ENCODE measurements around the gene COL12A1.

The COL12A1 gene

DNA sequence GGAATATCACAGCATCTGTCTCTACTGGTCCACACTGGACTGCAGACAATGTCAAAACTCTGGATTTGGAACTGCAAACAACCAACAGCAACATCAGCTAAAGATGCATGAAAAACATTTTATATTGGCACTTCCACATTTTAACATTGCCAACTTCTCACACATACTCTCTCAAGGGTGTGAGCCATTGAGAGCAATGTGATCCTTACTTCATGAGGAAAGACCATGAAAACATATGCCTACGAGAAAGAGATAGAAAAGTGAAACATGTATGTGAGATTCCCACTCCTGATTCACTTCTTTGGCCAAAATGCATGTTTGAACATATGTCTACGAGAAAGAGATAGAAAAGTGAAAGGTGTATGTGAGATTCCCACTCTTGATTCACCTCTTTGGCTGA lies 99.4 kb downstream of the COL12A1 start:
- H2AFZ ChIP-seq (ENCODE audit: low read depth, low read length): no peak overlapping the region
- ATAC-seq (ENCODE audit: insufficient read depth, low read depth): no peak
- H3K79me2 ChIP-seq (ENCODE audit: insufficient read depth, low read length): no peaks in the 10 kb centered on the region
- no peak overlapping the region for H3K4me2 ChIP-seq (ENCODE audit: insufficient read depth, low read length)
- H3K27me3 ChIP-seq (ENCODE audit: insufficient read depth, low read length, poor library complexity): no peaks in the 10 kb centered on the region
- no peak for DNase-seq
- no peak overlapping the region for H3K4me3 ChIP-seq (ENCODE audit: low read depth in 1 of 2, low read length in 2 of 2)
- H3K27ac ChIP-seq (ENCODE audit: low read length): no peak overlapping the region
- H3K36me3 ChIP-seq (ENCODE audit: insufficient read depth, low read length): no peaks in the 10 kb centered on the region
- no peak overlapping the region for H3K9ac ChIP-seq (ENCODE audit: low read depth, low read length)
- no peaks in the 10 kb centered on the region for H3K4me1 ChIP-seq (ENCODE audit: insufficient read depth, low read length)
- no peaks in the 10 kb centered on the region for H4K20me1 ChIP-seq (ENCODE audit: insufficient read depth, low read length)
- no peak for TF ChIP-seq EZH2 (IDR thresholded peaks at IDR 0.05; ENCODE audit: borderline replicate concordance, low read depth, low read length, severe bottlenecking)
- TF ChIP-seq, protein P1, sequence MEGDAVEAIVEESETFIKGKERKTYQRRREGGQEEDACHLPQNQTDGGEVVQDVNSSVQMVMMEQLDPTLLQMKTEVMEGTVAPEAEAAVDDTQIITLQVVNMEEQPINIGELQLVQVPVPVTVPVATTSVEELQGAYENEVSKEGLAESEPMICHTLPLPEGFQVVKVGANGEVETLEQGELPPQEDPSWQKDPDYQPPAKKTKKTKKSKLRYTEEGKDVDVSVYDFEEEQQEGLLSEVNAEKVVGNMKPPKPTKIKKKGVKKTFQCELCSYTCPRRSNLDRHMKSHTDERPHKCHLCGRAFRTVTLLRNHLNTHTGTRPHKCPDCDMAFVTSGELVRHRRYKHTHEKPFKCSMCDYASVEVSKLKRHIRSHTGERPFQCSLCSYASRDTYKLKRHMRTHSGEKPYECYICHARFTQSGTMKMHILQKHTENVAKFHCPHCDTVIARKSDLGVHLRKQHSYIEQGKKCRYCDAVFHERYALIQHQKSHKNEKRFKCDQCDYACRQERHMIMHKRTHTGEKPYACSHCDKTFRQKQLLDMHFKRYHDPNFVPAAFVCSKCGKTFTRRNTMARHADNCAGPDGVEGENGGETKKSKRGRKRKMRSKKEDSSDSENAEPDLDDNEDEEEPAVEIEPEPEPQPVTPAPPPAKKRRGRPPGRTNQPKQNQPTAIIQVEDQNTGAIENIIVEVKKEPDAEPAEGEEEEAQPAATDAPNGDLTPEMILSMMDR (IDR thresholded peaks at IDR 0.05; ENCODE audit: borderline replicate concordance, extremely low read depth, low read length, poor library complexity, severe bottlenecking): no peak
- H3K9me3 ChIP-seq (ENCODE audit: insufficient read depth, low read length, severe bottlenecking): no peaks in the 10 kb centered on the region

DNA sequence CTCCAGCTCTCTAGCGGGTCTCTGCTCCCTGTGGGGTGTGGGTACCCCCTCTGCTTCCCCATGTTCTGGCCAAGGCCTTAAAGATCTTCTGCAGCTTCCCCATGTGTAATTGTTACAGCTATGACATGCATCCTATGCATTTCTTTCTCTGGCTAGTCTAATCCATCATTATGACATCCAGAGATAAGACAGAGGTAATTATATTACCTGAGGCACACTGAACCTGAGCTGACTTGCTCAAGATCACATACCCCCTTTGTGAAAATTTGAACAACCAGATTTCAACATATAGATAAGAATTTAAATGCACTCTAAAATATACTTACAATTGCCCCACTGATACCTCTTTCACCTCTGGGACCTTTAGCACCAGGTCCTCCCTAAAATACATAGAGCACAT lies 102.4 kb downstream of the COL12A1 start:
- no peaks in the 10 kb centered on the region for H3K36me3 ChIP-seq (ENCODE audit: insufficient read depth, low read length)
- no peak for DNase-seq
- H3K79me2 ChIP-seq (ENCODE audit: insufficient read depth, low read length): no peaks in the 10 kb centered on the region
- no peak overlapping the region for H3K27ac ChIP-seq (ENCODE audit: low read length)
- no peaks in the 10 kb centered on the region for H3K27me3 ChIP-seq (ENCODE audit: insufficient read depth, low read length, poor library complexity)
- H3K4me2 ChIP-seq (ENCODE audit: insufficient read depth, low read length): no peak overlapping the region
- ATAC-seq (ENCODE audit: insufficient read depth, low read depth): no peak
- no peak overlapping the region for H3K4me3 ChIP-seq (ENCODE audit: low read depth in 1 of 2, low read length in 2 of 2)
- H3K9ac ChIP-seq (ENCODE audit: low read depth, low read length): no peak overlapping the region
- H2AFZ ChIP-seq (ENCODE audit: low read depth, low read length): no peak overlapping the region
- H3K4me1 ChIP-seq (ENCODE audit: insufficient read depth, low read length): no peaks in the 10 kb centered on the region
- no peaks in the 10 kb centered on the region for H3K9me3 ChIP-seq (ENCODE audit: insufficient read depth, low read length, severe bottlenecking)
- no peaks in the 10 kb centered on the region for H4K20me1 ChIP-seq (ENCODE audit: insufficient read depth, low read length)
- TF ChIP-seq EZH2 (IDR thresholded peaks at IDR 0.05; ENCODE audit: borderline replicate concordance, low read depth, low read length, severe bottlenecking): no peak
- TF ChIP-seq, protein P1 (IDR thresholded peaks at IDR 0.05; ENCODE audit: borderline replicate concordance, extremely low read depth, low read length, poor library complexity, severe bottlenecking): no peak

DNA sequence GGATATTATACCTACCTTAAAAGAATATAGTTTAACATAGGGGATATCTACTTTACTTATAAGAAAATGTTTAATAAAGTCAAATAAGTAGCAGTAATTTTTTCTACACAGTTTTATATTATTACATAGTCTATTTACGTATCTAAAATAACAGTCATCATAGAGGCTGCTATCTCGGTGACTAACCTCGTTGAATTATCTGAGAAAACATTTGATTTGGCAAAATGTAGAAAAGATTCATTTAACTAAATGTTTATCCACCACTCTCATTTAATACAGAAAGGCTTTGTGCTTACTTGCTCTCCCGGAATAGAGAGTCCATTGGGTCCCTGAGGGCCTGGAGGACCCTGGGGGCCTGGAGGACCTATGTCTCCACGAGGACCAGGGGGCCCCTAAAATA lies 103.6 kb downstream of the COL12A1 start:
- Histone ChIP-seq H3K9me3 (ENCODE audit: insufficient read depth, low read length, severe bottlenecking) (no peaks in the 10 kb centered on the region), H3K9ac (ENCODE audit: low read depth, low read length) (no peak overlapping the region), H3K79me2 (ENCODE audit: insufficient read depth, low read length) (no peaks in the 10 kb centered on the region), H4K20me1 (ENCODE audit: insufficient read depth, low read length) (no peaks in the 10 kb centered on the region), H3K4me1 (ENCODE audit: insufficient read depth, low read length) (no peaks in the 10 kb centered on the region), H3K4me2 (ENCODE audit: insufficient read depth, low read length) (no peak overlapping the region), H2AFZ (ENCODE audit: low read depth, low read length) (no peak overlapping the region), H3K27ac (ENCODE audit: low read length) (no peak overlapping the region), H3K27me3 (ENCODE audit: insufficient read depth, low read length, poor library complexity) (no peaks in the 10 kb centered on the region), H3K4me3 (ENCODE audit: low read depth in 1 of 2, low read length in 2 of 2) (no peak overlapping the region), H3K36me3 (ENCODE audit: insufficient read depth, low read length) (no peaks in the 10 kb centered on the region)
- DNase-seq: no peak
- ATAC-seq (ENCODE audit: insufficient read depth, low read depth): no peak
- TF ChIP-seq, protein P1 (IDR thresholded peaks at IDR 0.05; ENCODE audit: borderline replicate concordance, extremely low read depth, low read length, poor library complexity, severe bottlenecking): no peak
- no peak for TF ChIP-seq EZH2 (IDR thresholded peaks at IDR 0.05; ENCODE audit: borderline replicate concordance, low read depth, low read length, severe bottlenecking)

DNA sequence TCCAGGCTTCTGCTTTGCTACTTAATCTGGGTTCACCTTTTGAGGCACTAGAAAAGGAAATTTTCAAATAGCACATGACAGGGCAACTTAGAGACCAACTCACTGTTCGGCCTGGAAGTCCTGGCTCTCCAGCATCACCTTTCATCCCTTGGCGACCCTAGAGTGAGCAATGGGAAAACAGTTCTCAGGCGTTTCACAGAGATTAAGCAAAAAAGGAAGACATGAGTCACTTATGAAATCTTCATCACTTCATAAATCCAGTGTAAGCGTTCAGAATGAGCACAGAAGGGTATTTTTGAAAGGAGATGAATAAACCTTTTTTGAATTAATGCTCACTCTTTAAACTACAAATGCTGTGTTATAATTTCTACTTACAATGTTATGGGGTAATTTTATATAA lies 104.0 kb downstream of the COL12A1 start:
- H3K36me3 ChIP-seq (ENCODE audit: insufficient read depth, low read length): no peaks in the 10 kb centered on the region
- no peaks in the 10 kb centered on the region for H3K27me3 ChIP-seq (ENCODE audit: insufficient read depth, low read length, poor library complexity)
- no peak for DNase-seq
- no peak for ATAC-seq (ENCODE audit: insufficient read depth, low read depth)
- no peak overlapping the region for H3K9ac ChIP-seq (ENCODE audit: low read depth, low read length)
- TF ChIP-seq, protein P1 (IDR thresholded peaks at IDR 0.05; ENCODE audit: borderline replicate concordance, extremely low read depth, low read length, poor library complexity, severe bottlenecking): no peak
- no peak for TF ChIP-seq EZH2 (IDR thresholded peaks at IDR 0.05; ENCODE audit: borderline replicate concordance, low read depth, low read length, severe bottlenecking)
- no peaks in the 10 kb centered on the region for H4K20me1 ChIP-seq (ENCODE audit: insufficient read depth, low read length)
- H3K4me1 ChIP-seq (ENCODE audit: insufficient read depth, low read length): no peaks in the 10 kb centered on the region
- H3K4me3 ChIP-seq (ENCODE audit: low read depth in 1 of 2, low read length in 2 of 2): no peak overlapping the region
- H3K4me2 ChIP-seq (ENCODE audit: insufficient read depth, low read length): no peak overlapping the region
- H3K79me2 ChIP-seq (ENCODE audit: insufficient read depth, low read length): no peaks in the 10 kb centered on the region
- no peak overlapping the region for H3K27ac ChIP-seq (ENCODE audit: low read length)
- H2AFZ ChIP-seq (ENCODE audit: low read depth, low read length): no peak overlapping the region
- no peaks in the 10 kb centered on the region for H3K9me3 ChIP-seq (ENCODE audit: insufficient read depth, low read length, severe bottlenecking)
